Endothelial cell of umbilical vein (primary cell): ENCODE results near the gene OVCH1. TPM values are rescaled to one million over a fixed set of nuclear protein-coding genes. Genes with fewer than 3 reads are reported as not detected.

Experiments used
- BruUV-seq: library from RNA; stranded (reverse); fragments of 400-500 nt; replicated peaks from 2 replicates; lab custom pipeline; 2021; lab: Mats Ljungman, UMichigan
- CTCF ChIA-PET: fragments of 300-600, 350-600 bp; sonication (Branson Sonifier 250); formaldehyde crosslinking; loops from one replicate; lab custom pipeline; 2021; ENCODE audit warnings: antibody characterized with exemption, inconsistent platforms; lab: Charles Lee
- POLR2A ChIA-PET: fragments of 300-600, 350-600 bp; sonication (Branson Sonifier 250); formaldehyde crosslinking; loops from one replicate; lab custom pipeline; 2021; ENCODE audit warnings: antibody characterized with exemption, inconsistent platforms; lab: Charles Lee
- DNase-seq: peaks from one replicate; pipeline ENCODE4 v3.0.0-alpha.2; 2011; ENCODE audit warnings: low read depth, low spot score
- FAIRE-seq: peaks from 2 replicates; lab custom pipeline; 2011; peaks lifted over from hg19 to GRCh38; lab: Jason Lieb, UNC
- H2AFZ ChIP-seq: 2 replicates; pipeline ENCODE4 v1.6.0; 2012; ENCODE audit warnings: low read depth, low read length, control low read depth, inconsistent platforms
- H3K27ac ChIP-seq: 2 replicates; pipeline ENCODE4 v1.5.1; 2011; ENCODE audit warnings: low read depth, mild to moderate bottlenecking, control low read depth, low read length, moderate library complexity; ENCODE audit not compliant: insufficient read depth
- H3K27me3 ChIP-seq, 2 experiments: 2 replicates each; pipeline versions ENCODE4 v1.6.0 to v1.6.1; 2011; ENCODE audit warnings: low read length in 2 of 2, mixed read lengths in 1 of 2; ENCODE audit not compliant: control insufficient read depth in 2 of 2, insufficient read depth in 2 of 2
- H3K36me3 ChIP-seq, 2 experiments: 2 replicates in 1 of 2; 3 replicates in 1 of 2; pipeline ENCODE4 v1.5.1; 2011; ENCODE audit warnings: low read length in 2 of 2, mild to moderate bottlenecking in 1 of 2, moderate library complexity in 1 of 2; ENCODE audit not compliant: control insufficient read depth in 2 of 2, insufficient read depth in 2 of 2; ENCODE audit errors: extremely low read depth in 1 of 2
- H3K4me1 ChIP-seq: 3 replicates; pipeline ENCODE4 v1.5.1; 2011; ENCODE audit warnings: mild to moderate bottlenecking, low read length; ENCODE audit not compliant: control insufficient read depth, insufficient read depth; ENCODE audit errors: extremely low read depth
- H3K4me2 ChIP-seq: 2 replicates; pipeline ENCODE4 v1.6.1; 2011; ENCODE audit warnings: low read length, control low read depth, mixed read lengths; ENCODE audit not compliant: insufficient read depth
- H3K4me3 ChIP-seq, 3 experiments: fragments of 200-600 bp in 1 of 3; sonication (generic), shearing (Covaris generic) in 1 of 3; replicated peaks in 1 of 3; 2 replicates each; pipeline ENCODE4 v1.5.1; 2011 to 2016; ENCODE audit warnings: control low read depth in 3 of 3, low read length in 3 of 3, mild to moderate bottlenecking in 2 of 3, inconsistent platforms in 1 of 3, low read depth in 1 of 3, moderate library complexity in 1 of 3; ENCODE audit not compliant: insufficient read depth in 1 of 3
- H3K79me2 ChIP-seq: 2 replicates; pipeline ENCODE4 v1.6.0; 2012; ENCODE audit warnings: low read length, inconsistent platforms; ENCODE audit not compliant: control insufficient read depth, insufficient read depth
- H3K9ac ChIP-seq: replicated peaks from 2 replicates; pipeline ENCODE3; 2011; ENCODE audit warnings: low read length, control low read depth; ENCODE audit not compliant: insufficient read depth; ENCODE audit errors: extremely low read depth
- H3K9me1 ChIP-seq: replicated peaks from 3 replicates; pipeline ENCODE4 v1.6.0; 2011; ENCODE audit warnings: mild to moderate bottlenecking, low read length; ENCODE audit not compliant: control insufficient read depth, insufficient read depth; ENCODE audit errors: extremely low read depth
- H3K9me3 ChIP-seq: replicated peaks from 2 replicates; pipeline ENCODE4 v1.5.1; 2012; ENCODE audit warnings: low read length, inconsistent platforms; ENCODE audit not compliant: control insufficient read depth, insufficient read depth
- H4K20me1 ChIP-seq: replicated peaks from 2 replicates; pipeline ENCODE3; 2011; ENCODE audit warnings: mild to moderate bottlenecking, low read length; ENCODE audit not compliant: control insufficient read depth, insufficient read depth; ENCODE audit errors: extremely low read depth
- EZH2 ChIP-seq: IDR thresholded peaks from 2 replicates; pipeline ENCODE4 v1.6.1; 2012; ENCODE audit warnings: borderline replicate concordance, low read depth, mild to moderate bottlenecking, moderate library complexity, low read length, inconsistent platforms; ENCODE audit not compliant: severe bottlenecking
- FOS ChIP-seq: IDR thresholded peaks from 2 replicates; pipeline ENCODE4 v1.6.1; 2011; ENCODE audit warnings: mild to moderate bottlenecking, low read length, moderate library complexity, borderline replicate concordance; ENCODE audit not compliant: insufficient read depth
- GATA2 ChIP-seq: IDR thresholded peaks from 2 replicates; pipeline ENCODE4 v1.7.0; 2011; ENCODE audit warnings: low read depth, mild to moderate bottlenecking, moderate library complexity, mixed read lengths, low read length; ENCODE audit not compliant: insufficient read length, insufficient read depth
- JUN ChIP-seq: IDR thresholded peaks from 2 replicates; pipeline ENCODE4 v1.6.1; 2011; ENCODE audit warnings: borderline replicate concordance, low read depth; ENCODE audit not compliant: insufficient read length, insufficient read depth
- MYC ChIP-seq: IDR thresholded peaks from one replicate; pipeline ENCODE4 v1.6.1; 2011; ENCODE audit warnings: mild to moderate bottlenecking, low read depth, low read length
- POLR2A ChIP-seq: IDR thresholded peaks from 2 replicates; pipeline ENCODE4 v1.6.1; 2012; ENCODE audit warnings: low read depth, mild to moderate bottlenecking, control low read depth, low read length
- POLR2AphosphoS5 ChIP-seq: IDR thresholded peaks from 2 replicates; pipeline ENCODE4 v1.6.1; 2012; ENCODE audit warnings: low read depth, mild to moderate bottlenecking, control low read depth, low read length, moderate library complexity; ENCODE audit not compliant: insufficient read depth
- dilution Hi-C: fragments of 300-500 bp; cut with MboI; formaldehyde crosslinking; loops from one replicate; pipeline ENCODE4 v1.15.0; 2019; ENCODE audit warnings: low sequenced_read_pairs; ENCODE audit not compliant: extremely low pct_ligation_motif_present
- intact Hi-C: fragments of 100-400 bp; cut with micrococcal nuclease; formaldehyde crosslinking; loops from one replicate; pipeline ENCODE4 v1.10.0; 2022
- polyA plus RNA-seq, 4 experiments: library from polyadenylated mRNA; depleted of rRNA in 3 of 4; stranded (reverse) in 3 of 4; unstranded in 1 of 4; fragments of >200 nt; gene quantifications; 2 replicates each; pipeline versions ENCODE4 v1.2.1 to v1.2.3, GENCODE V29; 2011 to 2012; ENCODE audit warnings: missing spikeins in 1 of 4
- total RNA-seq: library from RNA; stranded (reverse); gene quantifications from 2 replicates; pipeline ENCODE4 v1.2.3, GENCODE V29; 2021
- TF ChIP-seq, protein P1 (sequence below), 2 donors: IDR thresholded peaks; 1 replicate in 1 of 2; 2 replicates in 1 of 2; pipeline ENCODE4 v1.5.1; 2011; ENCODE audit warnings: low read length in 2 of 2, mild to moderate bottlenecking in 2 of 2, moderate library complexity in 2 of 2, control low read depth in 1 of 2, inconsistent platforms in 1 of 2, low read depth in 1 of 2; ENCODE audit not compliant: insufficient read depth in 1 of 2; ENCODE audit errors: extremely low read depth in 1 of 2
- TF ChIP-seq, protein P2 (sequence below): IDR thresholded peaks from 2 replicates; pipeline ENCODE4 v1.6.1; 2011; ENCODE audit not compliant: insufficient read depth, insufficient read length

The OVCH1 gene
- total and polyA plus RNA-seq, 2 donors (not counting 3 experiments of a cell fraction or from before 2014, with no cell fraction given), result 0.01 TPM; not detected in 1

DNA sequence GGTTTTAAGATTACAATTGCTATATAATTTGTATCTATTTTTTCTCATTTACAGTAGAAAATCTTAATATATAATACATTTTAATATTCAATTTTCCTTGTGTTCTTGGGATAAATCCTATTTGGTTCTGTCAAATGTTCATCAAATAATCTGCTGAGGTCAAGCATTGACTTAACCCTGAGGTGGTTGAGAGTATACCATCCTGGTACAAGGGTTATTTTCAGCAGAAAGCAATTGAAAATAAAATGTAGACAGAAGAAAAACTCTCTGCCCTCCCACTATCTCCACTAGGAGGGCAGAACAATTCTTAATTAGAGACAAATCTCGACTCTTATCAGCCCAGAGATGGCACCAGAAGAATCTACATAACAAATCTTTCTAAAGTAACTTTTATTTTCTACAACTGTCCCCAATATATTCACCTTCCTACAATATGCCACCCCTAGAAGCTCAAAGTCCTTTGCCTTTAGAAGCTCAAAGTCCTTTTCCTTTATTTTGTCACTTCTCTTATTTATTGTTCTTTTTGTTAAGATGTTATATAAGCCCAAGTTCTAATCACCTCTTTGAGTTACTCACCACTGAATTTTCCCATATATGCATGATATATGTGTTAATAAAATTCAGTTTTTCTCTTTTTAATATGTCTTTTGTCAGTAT lies 58.6 kb downstream of the OVCH1 start:
- ChIA-PET CTCF (no interaction called here), POLR2A (no interaction called here)
- Histone ChIP-seq H3K4me2 (no peak overlapping the region), H4K20me1 (no peaks in the 10 kb centered on the region), H2AFZ (no peak overlapping the region), H3K79me2 (no peaks in the 10 kb centered on the region), H3K4me3 (no peak overlapping the region), H3K9me3 (no peaks in the 10 kb centered on the region), H3K27me3 (no peaks in the 10 kb centered on the region), H3K36me3 (no peaks in the 10 kb centered on the region), H3K27ac (no peak overlapping the region), H3K9me1 (no peaks in the 10 kb centered on the region), H3K9ac (no peak overlapping the region), H3K4me1 (no peaks in the 10 kb centered on the region)
- no peak for FAIRE-seq
- intact Hi-C loops, result no loop called here
- dilution Hi-C loops, result no loop called here
- no peak for DNase-seq
- BruUV-seq, result no TSS peak
- TF ChIP-seq POLR2A (no peak), MYC (no peak), JUN (no peak), GATA2 (no peak), EZH2 (no peak), FOS (no peak), POLR2AphosphoS5 (no peak)
- TF ChIP-seq, protein P1, sequence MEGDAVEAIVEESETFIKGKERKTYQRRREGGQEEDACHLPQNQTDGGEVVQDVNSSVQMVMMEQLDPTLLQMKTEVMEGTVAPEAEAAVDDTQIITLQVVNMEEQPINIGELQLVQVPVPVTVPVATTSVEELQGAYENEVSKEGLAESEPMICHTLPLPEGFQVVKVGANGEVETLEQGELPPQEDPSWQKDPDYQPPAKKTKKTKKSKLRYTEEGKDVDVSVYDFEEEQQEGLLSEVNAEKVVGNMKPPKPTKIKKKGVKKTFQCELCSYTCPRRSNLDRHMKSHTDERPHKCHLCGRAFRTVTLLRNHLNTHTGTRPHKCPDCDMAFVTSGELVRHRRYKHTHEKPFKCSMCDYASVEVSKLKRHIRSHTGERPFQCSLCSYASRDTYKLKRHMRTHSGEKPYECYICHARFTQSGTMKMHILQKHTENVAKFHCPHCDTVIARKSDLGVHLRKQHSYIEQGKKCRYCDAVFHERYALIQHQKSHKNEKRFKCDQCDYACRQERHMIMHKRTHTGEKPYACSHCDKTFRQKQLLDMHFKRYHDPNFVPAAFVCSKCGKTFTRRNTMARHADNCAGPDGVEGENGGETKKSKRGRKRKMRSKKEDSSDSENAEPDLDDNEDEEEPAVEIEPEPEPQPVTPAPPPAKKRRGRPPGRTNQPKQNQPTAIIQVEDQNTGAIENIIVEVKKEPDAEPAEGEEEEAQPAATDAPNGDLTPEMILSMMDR (IDR thresholded peaks at IDR 0.05; ENCODE audit: extremely low read depth in 1 of 2, insufficient read depth in 1 of 2, low read depth in 1 of 2, low read length in 2 of 2), result no peak
- TF ChIP-seq, protein P2, sequence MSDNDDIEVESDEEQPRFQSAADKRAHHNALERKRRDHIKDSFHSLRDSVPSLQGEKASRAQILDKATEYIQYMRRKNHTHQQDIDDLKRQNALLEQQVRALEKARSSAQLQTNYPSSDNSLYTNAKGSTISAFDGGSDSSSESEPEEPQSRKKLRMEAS, result no peak
